Right lobe of liver (tissue), 4 donors: ENCODE data around the gene CEP85L.

Source experiments
- POLR2A ChIP-seq: fragments of 450-650 bp; IDR thresholded peaks from one replicate; pipeline ENCODE4 v1.6.1; 2017; ENCODE audit warnings: antibody characterized with exemption, mild to moderate bottlenecking
- TF ChIP-seq, protein P1 (sequence below), 4 donors: fragments of 200-600 bp in 3 of 4; fragments of 450-650 bp in 1 of 4; IDR thresholded peaks; one replicate each; pipeline versions ENCODE4 v1.5.1 to v1.8.0; 2016 to 2022; ENCODE audit warnings: antibody characterized with exemption in 4 of 4, mild to moderate bottlenecking in 2 of 4
- donor health status: DM: no; HTN: no; CAD: no.
- donor health status: DM: no; HTN: no; CAD: no.
- donor health status: DM: no; HTN: yes; CAD: no.

DNA sequence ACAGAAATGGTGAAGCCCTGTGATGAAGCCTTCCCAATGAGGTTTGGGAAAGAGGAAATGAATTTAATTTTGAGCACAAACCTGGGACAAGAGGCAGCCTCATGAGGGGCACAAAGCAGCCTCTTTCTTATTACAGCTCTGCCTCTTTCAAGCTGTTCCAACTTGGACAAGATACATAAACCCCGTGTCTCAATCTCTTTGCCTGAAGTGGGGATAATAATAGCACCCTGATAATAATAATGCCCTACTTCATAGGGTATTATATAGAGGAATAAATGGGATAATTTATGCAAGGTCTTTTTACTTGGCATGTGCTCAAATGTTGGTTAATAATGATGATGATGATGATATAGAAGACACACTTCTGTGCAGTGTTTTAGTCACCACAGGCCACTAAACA lies 194.4 kb downstream of the CEP85L start:
- TF ChIP-seq, protein P1, sequence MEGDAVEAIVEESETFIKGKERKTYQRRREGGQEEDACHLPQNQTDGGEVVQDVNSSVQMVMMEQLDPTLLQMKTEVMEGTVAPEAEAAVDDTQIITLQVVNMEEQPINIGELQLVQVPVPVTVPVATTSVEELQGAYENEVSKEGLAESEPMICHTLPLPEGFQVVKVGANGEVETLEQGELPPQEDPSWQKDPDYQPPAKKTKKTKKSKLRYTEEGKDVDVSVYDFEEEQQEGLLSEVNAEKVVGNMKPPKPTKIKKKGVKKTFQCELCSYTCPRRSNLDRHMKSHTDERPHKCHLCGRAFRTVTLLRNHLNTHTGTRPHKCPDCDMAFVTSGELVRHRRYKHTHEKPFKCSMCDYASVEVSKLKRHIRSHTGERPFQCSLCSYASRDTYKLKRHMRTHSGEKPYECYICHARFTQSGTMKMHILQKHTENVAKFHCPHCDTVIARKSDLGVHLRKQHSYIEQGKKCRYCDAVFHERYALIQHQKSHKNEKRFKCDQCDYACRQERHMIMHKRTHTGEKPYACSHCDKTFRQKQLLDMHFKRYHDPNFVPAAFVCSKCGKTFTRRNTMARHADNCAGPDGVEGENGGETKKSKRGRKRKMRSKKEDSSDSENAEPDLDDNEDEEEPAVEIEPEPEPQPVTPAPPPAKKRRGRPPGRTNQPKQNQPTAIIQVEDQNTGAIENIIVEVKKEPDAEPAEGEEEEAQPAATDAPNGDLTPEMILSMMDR (IDR thresholded peaks at IDR 0.05): no peak
- no peak for TF ChIP-seq POLR2A
